GM10248 (cell line): ENCODE data around the gene SBK2.

Source experiments
- CTCF ChIA-PET: fragments of 300-600 bp; sonication (Branson Sonifier 250); formaldehyde crosslinking; extraction: SDS; loops from one replicate; lab custom pipeline; 2021; ENCODE audit warnings: antibody characterized with exemption; lab: Yijun Ruan, JAX
- POLR2A ChIA-PET: fragments of 350-650 bp; sonication (Branson Sonifier 250); formaldehyde crosslinking; extraction: SDS; loops from one replicate; lab custom pipeline; 2020; ENCODE audit warnings: antibody characterized with exemption; lab: Yijun Ruan, JAX
- DNase-seq: peaks from one replicate; pipeline ENCODE4 v3.0.0; 2012; ENCODE audit errors: extremely low spot score
- TF ChIP-seq, protein P1 (sequence below): IDR thresholded peaks from 2 replicates; pipeline ENCODE4 v1.5.1; 2012; ENCODE audit warnings: mild to moderate bottlenecking, low read depth; ENCODE audit errors: extremely low read depth, missing control alignments, control extremely low read depth

SBK2 gene

DNA sequence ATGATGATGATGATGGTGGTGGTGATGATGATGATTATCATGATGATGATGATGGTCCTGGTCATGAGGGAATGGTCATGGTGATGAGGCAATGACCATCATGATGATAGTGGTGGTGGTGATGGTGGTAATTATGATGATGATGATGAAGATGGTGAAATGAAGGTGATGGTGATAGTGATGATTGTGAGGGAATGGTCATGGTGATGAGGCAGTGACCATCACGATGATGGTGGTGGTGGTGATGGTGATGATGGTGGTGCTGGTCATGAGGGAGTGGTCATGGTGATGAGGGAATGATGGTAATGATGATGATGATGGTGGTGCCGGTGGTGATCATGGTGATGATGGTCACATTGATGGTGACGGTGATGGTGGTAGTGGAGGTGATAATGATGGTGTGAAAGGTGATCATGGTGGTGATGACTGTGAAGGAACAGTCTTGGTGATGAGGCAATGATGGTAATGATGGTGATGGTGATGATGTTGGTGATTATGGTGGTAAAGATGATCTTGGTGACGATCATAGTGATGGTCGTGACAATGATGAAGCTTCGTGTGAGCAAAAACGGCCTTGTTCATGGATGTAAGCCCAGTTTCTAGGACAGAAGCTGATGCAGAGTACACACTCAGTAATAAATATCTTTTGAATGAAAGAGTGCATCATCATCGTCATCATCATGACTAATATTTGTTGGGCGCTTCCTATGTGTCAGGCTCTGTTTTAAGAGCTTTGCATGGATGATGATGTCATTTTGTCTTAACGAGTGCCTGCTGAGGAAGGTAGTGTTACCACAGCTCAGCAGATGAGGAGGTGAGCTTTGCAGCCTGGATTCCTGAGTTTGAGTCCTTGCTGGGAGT is 17.3 kb downstream of the SBK2 start:
- no peak for DNase-seq
- CTCF ChIA-PET, result interaction anchor here (1.3 kb wide), 1 partner anchor 112 kb away, joined by 11 read pairs; no protein-coding TSS in a partner anchor
- TF ChIP-seq, protein P1, sequence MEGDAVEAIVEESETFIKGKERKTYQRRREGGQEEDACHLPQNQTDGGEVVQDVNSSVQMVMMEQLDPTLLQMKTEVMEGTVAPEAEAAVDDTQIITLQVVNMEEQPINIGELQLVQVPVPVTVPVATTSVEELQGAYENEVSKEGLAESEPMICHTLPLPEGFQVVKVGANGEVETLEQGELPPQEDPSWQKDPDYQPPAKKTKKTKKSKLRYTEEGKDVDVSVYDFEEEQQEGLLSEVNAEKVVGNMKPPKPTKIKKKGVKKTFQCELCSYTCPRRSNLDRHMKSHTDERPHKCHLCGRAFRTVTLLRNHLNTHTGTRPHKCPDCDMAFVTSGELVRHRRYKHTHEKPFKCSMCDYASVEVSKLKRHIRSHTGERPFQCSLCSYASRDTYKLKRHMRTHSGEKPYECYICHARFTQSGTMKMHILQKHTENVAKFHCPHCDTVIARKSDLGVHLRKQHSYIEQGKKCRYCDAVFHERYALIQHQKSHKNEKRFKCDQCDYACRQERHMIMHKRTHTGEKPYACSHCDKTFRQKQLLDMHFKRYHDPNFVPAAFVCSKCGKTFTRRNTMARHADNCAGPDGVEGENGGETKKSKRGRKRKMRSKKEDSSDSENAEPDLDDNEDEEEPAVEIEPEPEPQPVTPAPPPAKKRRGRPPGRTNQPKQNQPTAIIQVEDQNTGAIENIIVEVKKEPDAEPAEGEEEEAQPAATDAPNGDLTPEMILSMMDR, result no peak
- POLR2A ChIA-PET, result interaction anchor here (0.6 kb wide), 1 partner anchor 379 kb away, joined by 5 read pairs; no protein-coding TSS in a partner anchor

DNA sequence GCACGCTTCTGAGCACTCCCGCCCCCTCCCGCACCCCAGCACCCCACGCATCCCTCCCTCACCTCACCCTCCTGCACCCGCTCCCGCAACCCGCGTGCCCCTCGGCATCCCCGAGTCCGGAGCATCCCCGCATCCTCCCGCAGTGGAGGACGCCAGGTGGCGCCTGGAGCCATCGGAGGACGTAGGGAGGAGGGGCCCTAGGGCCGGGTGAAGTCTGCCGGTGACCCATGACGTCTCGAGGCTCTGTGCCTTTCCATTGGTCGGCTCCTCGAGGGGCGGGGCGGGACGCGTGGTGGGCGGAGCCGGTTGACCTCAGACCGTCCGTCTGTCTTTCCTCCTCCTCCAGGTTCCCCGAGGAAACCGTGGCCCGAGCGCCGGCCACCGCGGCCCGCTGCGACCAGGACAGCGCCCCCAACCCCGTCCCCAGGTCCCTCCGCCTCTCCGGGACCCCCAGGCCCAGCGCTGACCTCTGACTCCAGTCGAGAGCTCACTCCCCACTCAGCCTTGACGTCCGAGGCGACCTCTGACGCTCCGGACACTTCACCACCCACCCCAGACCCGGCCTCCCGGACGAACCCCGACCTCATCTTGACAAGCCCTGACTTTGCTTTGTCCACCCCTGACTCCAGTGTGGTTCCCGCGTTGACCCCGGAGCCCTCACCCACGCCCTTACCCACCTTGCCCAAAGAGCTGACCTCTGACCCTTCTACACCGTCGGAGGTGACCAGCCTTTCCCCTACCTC is 19.9 kb downstream of the SBK2 start:
- DNase-seq, result peak; percentile 100
- ChIA-PET POLR2A (no interaction called here), CTCF (interaction anchor here (0.6 to 8.0 kb wide), 15 partner anchors 9 to 533 kb away, joined by 3 to 109 read pairs (median 4); partner anchors contain the start of genes ZNF784 and ZNF865)
- TF ChIP-seq, protein P1, result peak; percentile 98

DNA sequence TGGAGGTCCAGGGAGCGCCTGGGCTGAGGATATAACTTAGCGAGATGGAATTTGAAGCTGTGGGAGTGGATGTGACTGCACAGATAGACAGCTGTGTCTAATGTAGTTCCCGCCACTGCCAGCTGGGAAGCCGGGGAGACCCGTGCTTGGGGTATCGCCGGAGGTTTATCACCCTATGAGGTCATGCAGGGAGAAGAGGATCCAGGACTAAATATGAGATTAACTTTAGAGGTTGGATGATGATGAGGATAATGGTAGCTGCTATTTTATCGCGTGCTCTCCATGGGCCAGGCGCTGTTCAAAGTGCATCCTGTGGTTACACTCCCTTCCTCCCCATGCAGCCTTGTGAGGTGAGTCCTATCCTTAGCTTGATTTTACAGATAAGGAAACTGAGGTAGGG is 28.8 kb downstream of the SBK2 start:
- POLR2A ChIA-PET, result no interaction called here
- TF ChIP-seq, protein P1, result no peak
- CTCF ChIA-PET, result interaction anchor here (0.6 to 1.4 kb wide), 8 partner anchors 8 to 367 kb away, joined by 3 to 7 read pairs (median 3); no protein-coding TSS in a partner anchor
- DNase-seq, result no peak

DNA sequence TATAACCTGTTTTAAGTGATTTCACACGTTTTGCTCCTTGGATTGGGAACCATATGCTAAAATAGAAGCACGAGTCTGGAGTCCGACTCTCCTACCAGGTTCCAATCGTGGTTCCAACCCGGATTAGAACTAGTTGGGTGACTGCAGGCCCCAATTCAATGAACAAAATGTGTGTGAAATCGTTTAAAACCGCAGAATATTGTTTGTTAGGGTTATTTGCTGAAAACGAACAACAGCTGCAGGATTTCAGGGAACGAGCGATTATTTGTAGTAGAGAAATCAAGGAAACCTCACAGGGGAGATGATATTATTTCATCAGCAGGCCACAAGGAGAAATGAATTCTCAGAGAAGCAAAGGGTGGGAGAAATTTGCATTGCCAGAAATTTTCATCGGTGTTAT is 32.0 kb downstream of the SBK2 start:
- TF ChIP-seq, protein P1, result no peak
- POLR2A ChIA-PET, result no interaction called here
- no peak for DNase-seq
- CTCF ChIA-PET, result interaction anchor here (1.0 to 5.0 kb wide), 24 partner anchors 9 to 624 kb away, joined by 3 to 59 read pairs (median 8); partner anchors contain the start of genes CCDC106, ISOC2, KMT5C and NAT14

DNA sequence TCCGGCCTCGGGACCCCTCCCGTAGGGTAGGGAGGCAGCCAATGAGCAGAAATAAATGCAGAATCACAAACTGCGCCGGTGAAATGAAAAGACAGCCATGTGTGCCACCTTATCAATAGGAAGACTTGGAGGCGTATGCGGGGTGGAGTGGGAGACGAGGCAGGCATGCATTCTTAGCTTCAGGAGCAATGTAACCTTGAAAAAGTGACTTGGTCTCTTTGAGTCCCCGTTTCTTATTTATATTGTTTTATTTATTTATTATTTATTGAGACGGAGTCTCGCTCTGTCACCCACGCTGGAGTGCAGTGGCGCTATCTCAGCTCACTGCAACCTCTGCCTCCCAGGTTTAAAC is 32.7 kb downstream of the SBK2 start:
- ChIA-PET POLR2A (no interaction called here), CTCF (interaction anchor here (0.6 to 5.0 kb wide), 53 partner anchors 10 to 623 kb away, joined by 3 to 59 read pairs (median 4); partner anchors contain the start of genes CCDC106, ISOC2, KMT5C and NAT14)
- no peak for DNase-seq
- TF ChIP-seq, protein P1, result no peak
